Nephron progenitor cell (in vitro differentiated cells): Measurements from ENCODE around the gene MYH7.

Experiments used
- DNase-seq: peaks from one replicate; pipeline ENCODE4 v3.0.0; 2021
- H3K27ac Mint-ChIP-seq: 2 replicates; pipeline ENCODE4 v1.8.0; 2021; ENCODE audit warnings: mild to moderate bottlenecking, moderate library complexity, mixed read lengths
- H3K27me3 Mint-ChIP-seq: 2 replicates; pipeline ENCODE4 v1.8.0; 2021; ENCODE audit warnings: mild to moderate bottlenecking, low read depth, mixed read lengths; ENCODE audit not compliant: poor library complexity
- H3K36me3 Mint-ChIP-seq: 2 replicates; pipeline ENCODE4 v1.8.0; 2021; ENCODE audit warnings: low read depth, mixed read lengths
- H3K4me1 Mint-ChIP-seq: 2 replicates; pipeline ENCODE4 v1.8.0; 2021; ENCODE audit warnings: mixed read lengths
- H3K4me3 Mint-ChIP-seq: 2 replicates; pipeline ENCODE4 v1.8.0; 2021; ENCODE audit warnings: mild to moderate bottlenecking, moderate library complexity, mixed read lengths
- H3K9me3 Mint-ChIP-seq: 2 replicates; pipeline ENCODE4 v1.8.0; 2021; ENCODE audit warnings: mild to moderate bottlenecking, moderate library complexity, mixed read lengths
- TF ChIP-seq, protein P1 (sequence below): fragments of 200-600 bp; sonication (generic); IDR thresholded peaks from 2 replicates; pipeline ENCODE4 v1.5.0; 2021; ENCODE audit warnings: antibody characterized with exemption

Gene MYH7

DNA sequence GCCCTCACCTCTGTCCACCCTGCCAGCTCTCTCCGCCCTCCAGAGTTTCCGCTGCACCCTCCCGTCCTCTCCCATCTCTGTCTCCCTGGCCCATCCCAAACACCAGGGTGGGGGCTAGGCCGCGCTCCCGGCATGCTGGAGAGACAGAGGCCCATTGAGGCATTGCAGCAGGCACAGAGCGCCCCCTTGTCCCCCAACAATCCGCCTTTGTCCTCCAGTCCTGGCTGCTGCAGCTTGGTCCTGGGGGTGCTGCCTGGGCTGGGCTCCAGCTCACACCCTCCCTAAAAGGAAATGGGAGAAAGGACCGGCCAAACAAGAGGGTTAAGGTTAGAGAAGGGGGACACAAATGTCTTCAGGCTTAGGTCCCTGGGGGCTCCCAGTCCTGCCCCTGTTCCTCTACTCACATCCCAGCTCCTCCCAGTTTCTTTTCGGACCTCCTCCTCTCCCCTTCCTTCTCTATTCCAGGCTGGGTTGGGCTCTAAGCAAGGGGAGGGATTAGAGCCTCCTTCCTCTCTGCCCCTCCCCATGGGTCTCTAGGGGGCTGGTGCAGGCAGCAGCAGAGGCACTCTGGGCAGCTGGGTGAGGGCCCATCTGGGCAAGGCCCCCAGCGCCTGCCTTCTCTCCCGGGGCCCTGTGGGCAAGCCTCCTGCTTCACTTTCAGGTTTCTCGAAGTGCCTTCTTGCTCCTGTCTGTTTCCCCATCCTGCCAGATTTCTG, 58.8 kb downstream of the MYH7 start, which contains the start of gene CMTM5:
CMTM5 (plus strand) TSS at position 565 of the 716 bp plus-strand sequence. CDS start 206 bp downstream, outside the sequence.
- Mint-ChIP-seq H3K9me3 (no peaks in the 10 kb centered on the region), H3K4me3 (peak within 1 kb of the TSS; percentile 42), H3K27ac (no peak within 1 kb of the TSS), H3K27me3 (peaks cover 27% of the 10 kb centered on the region), H3K4me1 (peaks cover 30% of the 10 kb centered on the region), H3K36me3 (no peaks in the 10 kb centered on the region)
- peak; percentile 34 for DNase-seq
- TF ChIP-seq, protein P1, sequence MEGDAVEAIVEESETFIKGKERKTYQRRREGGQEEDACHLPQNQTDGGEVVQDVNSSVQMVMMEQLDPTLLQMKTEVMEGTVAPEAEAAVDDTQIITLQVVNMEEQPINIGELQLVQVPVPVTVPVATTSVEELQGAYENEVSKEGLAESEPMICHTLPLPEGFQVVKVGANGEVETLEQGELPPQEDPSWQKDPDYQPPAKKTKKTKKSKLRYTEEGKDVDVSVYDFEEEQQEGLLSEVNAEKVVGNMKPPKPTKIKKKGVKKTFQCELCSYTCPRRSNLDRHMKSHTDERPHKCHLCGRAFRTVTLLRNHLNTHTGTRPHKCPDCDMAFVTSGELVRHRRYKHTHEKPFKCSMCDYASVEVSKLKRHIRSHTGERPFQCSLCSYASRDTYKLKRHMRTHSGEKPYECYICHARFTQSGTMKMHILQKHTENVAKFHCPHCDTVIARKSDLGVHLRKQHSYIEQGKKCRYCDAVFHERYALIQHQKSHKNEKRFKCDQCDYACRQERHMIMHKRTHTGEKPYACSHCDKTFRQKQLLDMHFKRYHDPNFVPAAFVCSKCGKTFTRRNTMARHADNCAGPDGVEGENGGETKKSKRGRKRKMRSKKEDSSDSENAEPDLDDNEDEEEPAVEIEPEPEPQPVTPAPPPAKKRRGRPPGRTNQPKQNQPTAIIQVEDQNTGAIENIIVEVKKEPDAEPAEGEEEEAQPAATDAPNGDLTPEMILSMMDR: no peak

DNA sequence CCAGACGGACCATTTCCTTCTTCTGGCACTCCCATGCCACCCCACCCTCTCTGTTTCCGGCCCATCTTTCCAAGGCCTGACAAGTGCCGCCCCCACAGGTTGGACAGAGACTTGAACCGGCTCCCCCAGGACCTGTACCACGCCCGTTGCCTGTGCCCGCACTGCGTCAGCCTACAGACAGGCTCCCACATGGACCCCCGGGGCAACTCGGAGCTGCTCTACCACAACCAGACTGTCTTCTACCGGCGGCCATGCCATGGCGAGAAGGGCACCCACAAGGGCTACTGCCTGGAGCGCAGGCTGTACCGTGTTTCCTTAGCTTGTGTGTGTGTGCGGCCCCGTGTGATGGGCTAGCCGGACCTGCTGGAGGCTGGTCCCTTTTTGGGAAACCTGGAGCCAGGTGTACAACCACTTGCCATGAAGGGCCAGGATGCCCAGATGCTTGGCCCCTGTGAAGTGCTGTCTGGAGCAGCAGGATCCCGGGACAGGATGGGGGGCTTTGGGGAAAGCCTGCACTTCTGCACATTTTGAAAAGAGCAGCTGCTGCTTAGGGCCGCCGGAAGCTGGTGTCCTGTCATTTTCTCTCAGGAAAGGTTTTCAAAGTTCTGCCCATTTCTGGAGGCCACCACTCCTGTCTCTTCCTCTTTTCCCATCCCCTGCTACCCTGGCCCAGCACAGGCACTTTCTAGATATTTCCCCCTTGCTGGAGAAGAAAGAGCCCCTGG, 59.8 kb downstream of the MYH7 start:
- peaks cover 28% of the 10 kb centered on the region for H3K27me3 Mint-ChIP-seq
- no peak for DNase-seq

GRCh38 chr14:23373041-23373440, 62.4 kb downstream of the MYH7 start:
- Mint-ChIP-seq H3K4me1 (peaks cover 20% of the 10 kb centered on the region), H3K27ac (no peak overlapping the region)

More for the DNA sequence above, 59.8 kb downstream of the MYH7 start:
- TF ChIP-seq, protein P1: no peak
- Mint-ChIP-seq H3K9me3 (no peaks in the 10 kb centered on the region), H3K4me3 (no peak overlapping the region), H3K36me3 (no peaks in the 10 kb centered on the region), H3K4me1 (peaks cover 29% of the 10 kb centered on the region), H3K27ac (no peak overlapping the region)

DNA sequence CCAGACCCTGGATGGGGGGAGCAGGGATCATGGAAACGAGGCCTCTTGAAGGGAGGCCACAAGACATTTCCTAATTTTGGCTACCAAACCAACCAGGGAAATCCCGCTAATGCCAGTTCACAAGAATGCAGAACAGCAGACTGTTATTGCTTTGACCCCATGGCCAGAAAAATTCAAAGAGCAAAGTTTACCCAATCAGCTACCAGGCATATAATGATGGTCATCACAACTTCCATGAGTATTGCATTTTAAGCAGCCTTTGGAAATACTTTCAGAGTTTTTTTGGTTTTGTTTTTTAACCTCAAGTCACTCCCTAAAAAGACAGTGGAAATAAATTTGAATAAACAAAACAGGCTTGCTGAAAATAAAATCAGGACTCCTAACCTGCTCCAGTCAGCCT, 63.0 kb downstream of the MYH7 start, which contains the start of gene IL25:
IL25 (plus strand) TSS at position 301 of the 400 bp plus-strand sequence.
- no peak for DNase-seq
- H3K36me3 Mint-ChIP-seq: no peaks in the 10 kb centered on the region
- H3K4me1 Mint-ChIP-seq: peaks cover 19% of the 10 kb centered on the region
- TF ChIP-seq, protein P1: no peak
- no peak within 1 kb of the TSS for H3K4me3 Mint-ChIP-seq
- peaks cover 22% of the 10 kb centered on the region for H3K27me3 Mint-ChIP-seq
- no peak within 1 kb of the TSS for H3K27ac Mint-ChIP-seq
- H3K9me3 Mint-ChIP-seq: no peaks in the 10 kb centered on the region

More at GRCh38 chr14:23373041-23373440, 62.4 kb downstream of the MYH7 start:
- Mint-ChIP-seq H3K27me3 (peaks cover 22% of the 10 kb centered on the region), H3K36me3 (no peaks in the 10 kb centered on the region), H3K9me3 (no peaks in the 10 kb centered on the region), H3K4me3 (no peak overlapping the region)
- no peak for DNase-seq
- TF ChIP-seq, protein P1: no peak

DNA sequence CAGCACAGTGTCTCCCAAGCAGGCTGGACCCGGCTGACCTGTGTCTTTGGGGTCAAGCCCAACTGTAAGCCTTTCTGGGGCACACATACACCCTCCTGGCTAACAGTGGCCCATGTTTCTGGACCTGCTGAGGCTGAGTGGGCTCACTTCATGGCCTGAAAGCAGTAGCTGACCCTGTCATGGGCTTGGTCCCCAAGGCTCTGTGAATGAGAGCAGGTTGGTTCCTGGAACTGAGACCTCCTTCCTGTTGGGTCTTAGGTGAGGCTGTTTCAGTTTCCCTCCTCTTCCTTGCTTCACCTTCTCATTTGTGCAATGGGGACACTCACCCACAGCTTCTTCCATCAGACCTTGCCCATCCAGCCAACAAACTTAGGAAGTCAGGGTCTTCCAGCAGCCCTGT, 63.6 kb downstream of the MYH7 start:
- H3K4me1 Mint-ChIP-seq: peaks cover 19% of the 10 kb centered on the region
- no peak for DNase-seq
- H3K4me3 Mint-ChIP-seq: no peak overlapping the region
- no peak overlapping the region for H3K27ac Mint-ChIP-seq
- H3K9me3 Mint-ChIP-seq: no peaks in the 10 kb centered on the region
- TF ChIP-seq, protein P1: no peak
- H3K27me3 Mint-ChIP-seq: peaks cover 23% of the 10 kb centered on the region
- H3K36me3 Mint-ChIP-seq: no peaks in the 10 kb centered on the region
